Right ventricle myocardium inferior (tissue), 1 donor: ENCODE data around the gene NHSL1. TPM values are rescaled to one million over a fixed set of nuclear protein-coding genes. Genes with fewer than 3 reads are reported as not detected.

Experiments
- microRNA-seq: library from miRNA; unstranded; fragments of <30 nt; microRNA quantifications from one replicate; pipeline ENCODE4 v1.2.0, GENCODE V29; 2020
- total RNA-seq: library from RNA; stranded (reverse); fragmentation: NEBNext Ultra II Directional; extraction: Animal tissue kit (Norgen Biotek cat#: 25700); gene quantifications from one replicate; pipeline ENCODE4 v1.2.1, GENCODE V29; 2021
- donor health status: DM: no; HTN: yes; CAD: no; lungs with severe emphysema.

The NHSL1 gene
- total RNA-seq, 1 donor from 2014 or later, result 56.6 TPM

Small RNAs within 50 kb of the gene (microRNA-seq; reads per million reads assigned to microRNA genes)
- 6.5 reads per million, percentile 17 among the genes with 10 or more reads in this experiment for gene MIR3145

Other genes with a start within 250 kb of the NHSL1 start
- not detected for gene SMIM28, start 121.6 kb downstream of the NHSL1 start, total RNA-seq
- gene HEBP2, start 95.3 kb downstream of the NHSL1 start, total RNA-seq, result 103 TPM